ENCODE measurements around the gene CALY.

The CALY gene

GRCh38 chr10:133274751-133275683 lies 61.7 kb downstream of the CALY start:
- H3K4me3 ChIP-seq (ENCODE audit: low read depth in 1 of 2, low read length in 1 of 2): peak overlapping the region; percentile 96 to 100
- peak overlapping the region; percentile 100 for H3K27ac ChIP-seq

More at GRCh38 chr10:133274751-133275683, 61.7 kb downstream of the CALY start:
- H3K36me3 ChIP-seq: peaks cover 54% of the 10 kb centered on the region
- no peaks in the 10 kb centered on the region for H3K9me3 ChIP-seq
- peaks cover 49 to 50% of the 10 kb centered on the region in 2 experiments for H3K4me1 ChIP-seq (ENCODE audit: control insufficient read depth in 1 of 2, insufficient read depth in 1 of 2, low read depth in 1 of 2, low read length in 1 of 2)
- TF ChIP-seq, protein P1, sequence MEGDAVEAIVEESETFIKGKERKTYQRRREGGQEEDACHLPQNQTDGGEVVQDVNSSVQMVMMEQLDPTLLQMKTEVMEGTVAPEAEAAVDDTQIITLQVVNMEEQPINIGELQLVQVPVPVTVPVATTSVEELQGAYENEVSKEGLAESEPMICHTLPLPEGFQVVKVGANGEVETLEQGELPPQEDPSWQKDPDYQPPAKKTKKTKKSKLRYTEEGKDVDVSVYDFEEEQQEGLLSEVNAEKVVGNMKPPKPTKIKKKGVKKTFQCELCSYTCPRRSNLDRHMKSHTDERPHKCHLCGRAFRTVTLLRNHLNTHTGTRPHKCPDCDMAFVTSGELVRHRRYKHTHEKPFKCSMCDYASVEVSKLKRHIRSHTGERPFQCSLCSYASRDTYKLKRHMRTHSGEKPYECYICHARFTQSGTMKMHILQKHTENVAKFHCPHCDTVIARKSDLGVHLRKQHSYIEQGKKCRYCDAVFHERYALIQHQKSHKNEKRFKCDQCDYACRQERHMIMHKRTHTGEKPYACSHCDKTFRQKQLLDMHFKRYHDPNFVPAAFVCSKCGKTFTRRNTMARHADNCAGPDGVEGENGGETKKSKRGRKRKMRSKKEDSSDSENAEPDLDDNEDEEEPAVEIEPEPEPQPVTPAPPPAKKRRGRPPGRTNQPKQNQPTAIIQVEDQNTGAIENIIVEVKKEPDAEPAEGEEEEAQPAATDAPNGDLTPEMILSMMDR (IDR thresholded peaks at IDR 0.05): peak; percentile 13
- H3K27me3 ChIP-seq: no peaks in the 10 kb centered on the region
